Right lobe of liver (tissue), 4 donors: ENCODE data around the gene ERCC4.

ENCODE experiments used
- POLR2A ChIP-seq: fragments of 450-650 bp; IDR thresholded peaks from one replicate; pipeline ENCODE4 v1.6.1; 2017; ENCODE audit warnings: antibody characterized with exemption, mild to moderate bottlenecking
- TF ChIP-seq, protein P1 (sequence below), 4 donors: fragments of 200-600 bp in 3 of 4; fragments of 450-650 bp in 1 of 4; IDR thresholded peaks; one replicate each; pipeline versions ENCODE4 v1.5.1 to v1.8.0; 2016 to 2022; ENCODE audit warnings: antibody characterized with exemption in 4 of 4, mild to moderate bottlenecking in 2 of 4
- donor health status: DM: no; HTN: no; CAD: no.
- donor health status: DM: no; HTN: no; CAD: no.
- donor health status: DM: no; HTN: yes; CAD: no.

- TF ChIP-seq, protein P1, sequence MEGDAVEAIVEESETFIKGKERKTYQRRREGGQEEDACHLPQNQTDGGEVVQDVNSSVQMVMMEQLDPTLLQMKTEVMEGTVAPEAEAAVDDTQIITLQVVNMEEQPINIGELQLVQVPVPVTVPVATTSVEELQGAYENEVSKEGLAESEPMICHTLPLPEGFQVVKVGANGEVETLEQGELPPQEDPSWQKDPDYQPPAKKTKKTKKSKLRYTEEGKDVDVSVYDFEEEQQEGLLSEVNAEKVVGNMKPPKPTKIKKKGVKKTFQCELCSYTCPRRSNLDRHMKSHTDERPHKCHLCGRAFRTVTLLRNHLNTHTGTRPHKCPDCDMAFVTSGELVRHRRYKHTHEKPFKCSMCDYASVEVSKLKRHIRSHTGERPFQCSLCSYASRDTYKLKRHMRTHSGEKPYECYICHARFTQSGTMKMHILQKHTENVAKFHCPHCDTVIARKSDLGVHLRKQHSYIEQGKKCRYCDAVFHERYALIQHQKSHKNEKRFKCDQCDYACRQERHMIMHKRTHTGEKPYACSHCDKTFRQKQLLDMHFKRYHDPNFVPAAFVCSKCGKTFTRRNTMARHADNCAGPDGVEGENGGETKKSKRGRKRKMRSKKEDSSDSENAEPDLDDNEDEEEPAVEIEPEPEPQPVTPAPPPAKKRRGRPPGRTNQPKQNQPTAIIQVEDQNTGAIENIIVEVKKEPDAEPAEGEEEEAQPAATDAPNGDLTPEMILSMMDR (IDR thresholded peaks at IDR 0.05) = no peak
- no peak for TF ChIP-seq POLR2A
Observed at GRCh38 chr16:13992322-13992721, 72.4 kb downstream of the ERCC4 start.
